Muscle of leg (tissue), 16 donors: Measurements from ENCODE around the gene SLC30A1. TPM values are rescaled to one million over a fixed set of nuclear protein-coding genes. Genes with fewer than 3 reads are reported as not detected.
"Not testable (repeated sequence)": the region's sequence is repeated elsewhere in the genome, so short reads cannot be mapped to it uniquely, and the experiment has no call there.

Experiments
- DNase-seq: peaks from one replicate; pipeline ENCODE4 v3.0.0; 2013
- H3K27ac ChIP-seq: one replicate; pipeline ENCODE4 v1.5.1; 2013; ENCODE audit warnings: mild to moderate bottlenecking, low read length, control low read depth
- H3K27me3 ChIP-seq: one replicate; pipeline ENCODE4 v1.6.1; 2013; ENCODE audit warnings: low read length; ENCODE audit not compliant: control insufficient read depth, insufficient read depth
- H3K36me3 ChIP-seq: one replicate; pipeline ENCODE4 v1.6.1; 2013; ENCODE audit warnings: low read length; ENCODE audit not compliant: control insufficient read depth, insufficient read depth
- H3K4me1 ChIP-seq: one replicate; pipeline ENCODE4 v1.6.1; 2013; ENCODE audit warnings: low read length; ENCODE audit not compliant: control insufficient read depth, insufficient read depth
- H3K4me3 ChIP-seq: one replicate; pipeline ENCODE4 v1.5.1; 2013; ENCODE audit warnings: low read length, control low read depth
- H3K9me3 ChIP-seq: replicated peaks from 2 replicates; pipeline ENCODE4 v1.6.1; 2013; ENCODE audit warnings: low read depth, low read length; ENCODE audit not compliant: control insufficient read depth
- WGBS: methylation state at CpG from one replicate; pipeline ENCODE4 v1.1.5; 2013; ENCODE audit warnings: missing lambda C conversion rate; ENCODE audit not compliant: insufficient coverage; 5-methylcytosine and 5-hydroxymethylcytosine counted together
- long read RNA-seq, 11 donors: transcript quantifications; one replicate each; lab custom pipeline, GENCODE V29; 2026
- polyA plus RNA-seq, 8 donors: library from polyadenylated mRNA; unstranded; fragments of 120-200 nt; gene quantifications; one replicate each; pipeline versions ENCODE4 v1.2.1 to v1.2.3, GENCODE V29; 2013; ENCODE audit warnings: inconsistent platforms in 1 of 8, low replicate concordance in 1 of 8; ENCODE audit not compliant: insufficient read length in 8 of 8, insufficient read depth in 1 of 8
- total RNA-seq: library from RNA; stranded (reverse); fragments of 120-200 nt; gene quantifications from one replicate; pipeline ENCODE4 v1.2.4, GENCODE V29; 2013

The SLC30A1 gene, protein sequence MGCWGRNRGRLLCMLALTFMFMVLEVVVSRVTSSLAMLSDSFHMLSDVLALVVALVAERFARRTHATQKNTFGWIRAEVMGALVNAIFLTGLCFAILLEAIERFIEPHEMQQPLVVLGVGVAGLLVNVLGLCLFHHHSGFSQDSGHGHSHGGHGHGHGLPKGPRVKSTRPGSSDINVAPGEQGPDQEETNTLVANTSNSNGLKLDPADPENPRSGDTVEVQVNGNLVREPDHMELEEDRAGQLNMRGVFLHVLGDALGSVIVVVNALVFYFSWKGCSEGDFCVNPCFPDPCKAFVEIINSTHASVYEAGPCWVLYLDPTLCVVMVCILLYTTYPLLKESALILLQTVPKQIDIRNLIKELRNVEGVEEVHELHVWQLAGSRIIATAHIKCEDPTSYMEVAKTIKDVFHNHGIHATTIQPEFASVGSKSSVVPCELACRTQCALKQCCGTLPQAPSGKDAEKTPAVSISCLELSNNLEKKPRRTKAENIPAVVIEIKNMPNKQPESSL
- 11.3 TPM for total RNA-seq
- 10 to 100 TPM in 7 of 8 donors, 1 to 10 TPM in 1; 9.4 to 15.3 (median 13.1) TPM for polyA plus RNA-seq
- long read RNA-seq, donor 1, full-length matches to known transcripts = 5 of 5 reads
- long read RNA-seq, donor 1, partial matches to known transcripts = 0 of 5 reads
- long read RNA-seq, donor 1, other reads (novel, unspliced or antisense) = 0 of 5 reads
- long read RNA-seq, donor 2, full-length matches to known transcripts = 1 of 1 reads
- long read RNA-seq, donor 2, partial matches to known transcripts = 0 of 1 reads
- long read RNA-seq, donor 2, other reads (novel, unspliced or antisense) = 0 of 1 reads
- long read RNA-seq, donor 3, full-length matches to known transcripts = 9 of 9 reads
- long read RNA-seq, donor 3, partial matches to known transcripts = 0 of 9 reads
- long read RNA-seq, donor 3, other reads (novel, unspliced or antisense) = 0 of 9 reads
- long read RNA-seq, donor 4, full-length matches to known transcripts = 7 of 7 reads
- long read RNA-seq, donor 4, partial matches to known transcripts = 0 of 7 reads
- long read RNA-seq, donor 4, other reads (novel, unspliced or antisense) = 0 of 7 reads
- long read RNA-seq, donor 5, full-length matches to known transcripts = 4 of 4 reads
- long read RNA-seq, donor 5, partial matches to known transcripts = 0 of 4 reads
- long read RNA-seq, donor 5, other reads (novel, unspliced or antisense) = 0 of 4 reads
- long read RNA-seq, donor 6, full-length matches to known transcripts = 9 of 9 reads
- long read RNA-seq, donor 6, partial matches to known transcripts = 0 of 9 reads
- long read RNA-seq, donor 6, other reads (novel, unspliced or antisense) = 0 of 9 reads
- long read RNA-seq, donor 7, full-length matches to known transcripts = 5 of 12 reads
- long read RNA-seq, donor 7, partial matches to known transcripts = 7 of 12 reads
- long read RNA-seq, donor 7, other reads (novel, unspliced or antisense) = 0 of 12 reads
- long read RNA-seq, donor 8, full-length matches to known transcripts = 3 of 3 reads
- long read RNA-seq, donor 8, partial matches to known transcripts = 0 of 3 reads
- long read RNA-seq, donor 8, other reads (novel, unspliced or antisense) = 0 of 3 reads
- long read RNA-seq, donor 9, full-length matches to known transcripts = 5 of 5 reads
- long read RNA-seq, donor 9, partial matches to known transcripts = 0 of 5 reads
- long read RNA-seq, donor 9, other reads (novel, unspliced or antisense) = 0 of 5 reads
- long read RNA-seq, donor 10, full-length matches to known transcripts = 7 of 7 reads
- long read RNA-seq, donor 10, partial matches to known transcripts = 0 of 7 reads
- long read RNA-seq, donor 10, other reads (novel, unspliced or antisense) = 0 of 7 reads
- long read RNA-seq, donor 11, full-length matches to known transcripts = 6 of 6 reads
- long read RNA-seq, donor 11, partial matches to known transcripts = 0 of 6 reads
- long read RNA-seq, donor 11, other reads (novel, unspliced or antisense) = 0 of 6 reads

DNA sequence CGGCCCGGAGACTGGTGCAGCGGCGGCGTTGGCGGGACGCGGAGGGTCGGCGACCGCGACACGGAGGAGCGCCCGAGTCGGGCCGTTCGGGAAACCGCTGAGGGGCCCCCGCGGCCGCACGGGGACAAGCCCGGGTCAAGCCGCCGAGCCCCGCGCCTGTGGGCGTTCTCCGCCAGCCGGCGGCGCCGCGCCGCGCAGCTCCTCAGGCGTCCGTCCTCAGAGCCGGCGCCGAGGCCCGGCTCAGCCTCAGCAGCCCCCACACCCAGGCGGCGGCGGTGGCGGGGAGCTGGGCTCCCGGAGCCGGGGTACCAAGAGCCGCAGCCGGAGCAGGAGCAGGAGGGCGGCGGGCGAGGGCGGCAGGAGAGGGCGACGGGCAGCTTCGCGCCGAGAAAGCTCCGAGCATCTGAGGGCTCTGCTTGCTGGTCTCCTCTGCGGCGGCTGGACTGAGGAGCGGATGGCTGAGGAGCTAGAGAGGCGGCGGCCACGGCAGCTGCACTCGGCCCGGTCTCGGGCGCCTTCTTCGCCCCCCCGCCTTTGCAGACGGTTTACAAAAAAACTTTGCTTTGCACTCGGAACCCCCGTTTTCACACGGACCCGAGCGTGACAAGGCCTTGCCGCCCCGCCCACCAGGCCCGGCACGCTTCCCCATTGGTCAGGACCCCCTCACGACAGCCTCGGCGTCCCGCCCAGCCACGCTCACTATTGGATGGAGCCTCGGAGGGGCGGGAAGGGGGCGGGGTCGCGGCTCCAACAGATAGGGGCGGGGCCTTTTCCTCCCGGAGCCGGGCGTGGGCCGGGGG, at the start of gene SLC30A1:
SLC30A1 (minus strand) TSS at position 522 of the 800 bp plus-strand sequence. CDS start 549 bp downstream, outside the sequence.
- peak within 1 kb of the TSS; percentile 90 for H3K27ac ChIP-seq
- DNase-seq = peak; percentile 99
- H3K4me1 ChIP-seq = peaks cover 7% of the 10 kb centered on the region
- H3K9me3 ChIP-seq = no peaks in the 10 kb centered on the region
- H3K4me3 ChIP-seq = peak within 1 kb of the TSS; percentile 96
- under 1% methylated on average over 96 of the region's 98 CpGs for WGBS
- peaks cover 4% of the 10 kb centered on the region for H3K36me3 ChIP-seq
- H3K27me3 ChIP-seq = no peaks in the 10 kb centered on the region

DNA sequence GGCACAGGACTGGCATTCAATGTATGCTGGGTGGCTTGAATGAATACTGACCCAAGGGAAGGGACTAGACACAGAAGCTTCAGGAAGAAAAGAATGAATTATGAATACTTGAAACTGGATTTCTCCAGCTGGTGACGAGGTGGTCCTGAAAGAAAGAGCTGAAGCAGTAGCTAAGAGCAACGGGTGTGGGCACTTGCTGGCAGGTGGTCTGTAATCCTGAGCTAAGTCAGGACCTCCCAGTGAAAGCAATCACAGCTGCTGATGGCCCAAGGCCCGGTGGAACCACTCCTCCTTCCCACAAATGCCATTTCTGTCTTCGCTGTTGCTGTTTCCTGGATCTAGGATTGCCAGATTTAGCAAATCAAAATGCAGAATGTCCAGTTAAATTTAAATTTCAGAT, 49.5 kb upstream of the SLC30A1 start:
- peaks cover 34% of the 10 kb centered on the region for H3K4me1 ChIP-seq
- peak; percentile 78 for DNase-seq
- H3K27me3 ChIP-seq = no peaks in the 10 kb centered on the region
- H3K27ac ChIP-seq = peak overlapping the region; percentile 84
- H3K36me3 ChIP-seq = no peaks in the 10 kb centered on the region
- WGBS = 13% methylated on average over 3 of the region's 4 CpGs
- H3K4me3 ChIP-seq = no peak overlapping the region
- H3K9me3 ChIP-seq = no peaks in the 10 kb centered on the region

DNA sequence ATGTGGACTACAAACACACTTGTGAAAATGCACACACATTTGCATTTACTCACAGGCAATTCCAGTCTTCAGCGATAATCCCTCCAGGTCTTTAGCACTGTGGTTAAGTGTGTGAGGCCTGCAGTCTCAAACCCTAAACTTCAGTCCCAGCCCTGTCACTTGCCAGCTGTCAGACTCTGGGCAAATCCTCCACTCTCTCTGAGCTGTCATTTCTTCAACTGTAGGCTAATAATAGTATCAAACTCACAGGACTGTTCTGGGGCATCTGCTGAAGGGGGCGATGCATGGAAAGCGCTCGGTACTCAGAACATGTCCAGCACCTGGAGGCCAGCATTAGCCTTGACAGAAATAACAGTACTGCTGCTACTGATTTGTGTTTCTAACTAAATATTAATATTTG, 48.3 kb upstream of the SLC30A1 start:
- no peak overlapping the region for H3K4me3 ChIP-seq
- H3K4me1 ChIP-seq = peaks cover 23% of the 10 kb centered on the region
- WGBS = no CpG with 5 or more reads among the region's 4 CpGs
- H3K9me3 ChIP-seq = no peaks in the 10 kb centered on the region
- H3K27me3 ChIP-seq = no peaks in the 10 kb centered on the region
- peak; percentile 52 for DNase-seq
- H3K36me3 ChIP-seq = no peaks in the 10 kb centered on the region
- peak overlapping the region; percentile 13 for H3K27ac ChIP-seq

DNA sequence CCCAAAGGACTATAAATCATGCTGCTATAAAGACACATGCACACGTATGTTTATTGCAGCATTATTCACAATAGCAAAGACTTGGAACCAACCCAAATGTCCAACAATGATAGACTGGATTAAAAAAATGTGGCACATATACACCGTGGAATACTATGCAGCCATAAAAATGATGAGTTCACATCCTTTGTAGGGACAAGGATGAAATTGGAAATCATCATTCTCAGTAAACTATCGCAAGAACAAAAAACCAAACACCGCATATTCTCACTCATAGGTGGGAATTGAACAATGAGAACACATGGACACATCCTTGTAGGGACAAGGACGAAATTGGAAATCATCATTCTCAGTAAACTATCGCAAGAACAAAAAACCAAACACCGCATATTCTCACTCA, 46.9 kb upstream of the SLC30A1 start:
- not testable (repeated sequence) for H3K4me3 ChIP-seq, H3K27me3 ChIP-seq, H3K36me3 ChIP-seq, H3K27ac ChIP-seq, DNase-seq, H3K9me3 ChIP-seq
- peaks cover 15% of the 10 kb centered on the region for H3K4me1 ChIP-seq
- no CpG with 5 or more reads among the region's 7 CpGs for WGBS

DNA sequence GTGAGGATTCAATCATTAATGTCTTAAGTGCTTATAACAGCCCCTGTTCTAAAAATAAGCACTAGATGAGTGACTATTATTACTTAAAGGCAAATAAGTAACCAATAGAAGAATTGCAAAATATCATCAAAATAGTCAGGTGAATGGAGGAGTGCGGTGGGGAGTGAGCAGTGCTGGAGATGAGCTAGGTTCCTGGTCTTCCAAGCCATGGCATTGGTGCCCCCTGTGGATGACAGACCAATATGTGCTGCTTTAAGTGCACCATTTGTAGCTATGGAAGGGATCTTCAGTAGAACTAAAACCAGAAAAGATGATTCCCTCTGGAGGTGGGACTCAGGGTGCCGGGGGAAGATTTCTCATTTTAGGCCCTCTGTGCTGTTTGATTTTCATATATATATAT, 46.1 kb upstream of the SLC30A1 start:
- no CpG with 5 or more reads among the region's 2 CpGs for WGBS
- peaks cover 9% of the 10 kb centered on the region for H3K4me1 ChIP-seq
- DNase-seq = peak; percentile 42
- no peaks in the 10 kb centered on the region for H3K27me3 ChIP-seq
- no peaks in the 10 kb centered on the region for H3K9me3 ChIP-seq
- H3K36me3 ChIP-seq = no peaks in the 10 kb centered on the region
- no peak overlapping the region for H3K27ac ChIP-seq
- no peak overlapping the region for H3K4me3 ChIP-seq

DNA sequence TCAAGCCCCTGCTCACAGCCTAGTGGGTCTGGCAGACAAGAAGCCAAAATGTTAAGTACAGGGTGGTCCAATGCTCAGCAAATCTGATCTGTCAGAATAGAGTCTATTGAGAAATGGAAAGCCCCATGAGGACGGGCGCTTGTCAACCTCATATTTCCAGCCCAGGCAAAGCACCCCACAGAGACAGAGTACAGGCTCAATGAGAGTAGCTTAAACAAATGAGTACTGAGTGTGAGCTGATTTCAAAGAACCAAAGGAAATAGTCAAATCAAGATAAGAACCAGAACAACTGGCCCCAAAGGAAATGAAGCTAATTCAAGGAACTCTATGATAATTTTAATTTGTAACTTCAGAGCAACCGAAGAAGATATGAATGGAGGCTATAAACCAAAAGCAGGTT, 44.6 kb upstream of the SLC30A1 start:
- WGBS = no CpG with 5 or more reads among the region's 3 CpGs
- H3K9me3 ChIP-seq = no peaks in the 10 kb centered on the region
- no peak overlapping the region for H3K27ac ChIP-seq
- no peak for DNase-seq
- H3K4me3 ChIP-seq = no peak overlapping the region
- peaks cover 4% of the 10 kb centered on the region for H3K4me1 ChIP-seq
- no peaks in the 10 kb centered on the region for H3K27me3 ChIP-seq
- H3K36me3 ChIP-seq = no peaks in the 10 kb centered on the region

DNA sequence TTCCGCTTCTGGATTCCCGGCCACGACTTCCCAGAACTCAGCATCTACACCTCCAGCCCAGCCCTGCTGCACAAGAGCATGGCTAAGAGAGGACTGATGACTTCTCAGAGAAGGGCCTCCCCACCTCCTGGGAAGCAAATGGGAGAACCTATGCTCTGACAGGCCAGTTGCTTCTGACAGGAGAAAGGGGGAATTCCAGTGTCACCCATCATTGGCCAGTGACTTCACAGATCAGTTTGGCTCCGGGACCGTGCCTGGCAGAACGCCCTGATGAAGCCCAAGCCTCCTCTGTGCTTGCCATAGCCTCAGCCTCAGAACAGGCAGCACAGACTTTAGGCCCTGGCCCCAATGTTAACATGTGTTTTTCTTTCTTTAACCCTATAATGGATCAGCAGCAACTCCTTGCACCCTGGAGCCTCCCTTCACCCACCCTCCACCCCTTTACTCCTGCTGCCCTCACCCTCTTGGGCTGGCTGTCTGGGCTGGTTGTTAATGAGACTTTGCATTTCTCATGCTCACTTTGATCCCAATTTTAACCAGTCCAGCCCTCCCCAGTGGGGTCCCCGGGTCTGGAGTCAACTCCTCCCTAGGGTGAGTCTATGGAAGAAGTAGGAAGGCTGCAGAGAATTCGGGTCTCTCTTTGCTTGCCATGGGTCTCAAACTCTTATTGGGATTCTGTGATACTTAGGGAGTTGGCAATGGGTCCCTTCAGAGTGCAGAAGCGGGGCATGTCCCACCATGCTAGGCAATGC, 42.7 kb upstream of the SLC30A1 start:
- no peak overlapping the region for H3K27ac ChIP-seq
- WGBS = 35% methylated on average over 3 of the region's 9 CpGs

DNA sequence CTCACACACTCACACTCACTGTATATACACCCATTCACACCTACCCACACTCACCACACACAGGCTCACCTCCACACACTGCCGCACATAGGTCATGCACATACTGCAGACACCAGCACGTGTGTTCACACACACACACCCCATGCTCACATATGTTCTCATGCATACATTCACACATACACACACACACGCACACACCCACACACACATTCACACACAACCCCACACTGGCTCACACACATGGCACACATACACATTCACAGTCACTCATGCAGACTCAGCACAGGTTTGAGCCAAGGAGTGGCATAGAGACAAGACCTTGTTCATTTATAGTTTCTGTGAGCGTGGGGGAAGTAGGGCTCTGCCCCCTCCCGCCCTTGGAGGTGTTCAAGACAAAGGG, 41.1 kb upstream of the SLC30A1 start:
- Histone ChIP-seq H3K4me1 (peaks cover 11% of the 10 kb centered on the region), H3K36me3 (no peaks in the 10 kb centered on the region), H3K27ac (no peak overlapping the region), H3K27me3 (no peaks in the 10 kb centered on the region), H3K9me3 (no peaks in the 10 kb centered on the region), H3K4me3 (no peak overlapping the region)
- DNase-seq = no peak
- WGBS = 89% methylated on average over 5 of the region's 5 CpGs

More for the DNA sequence above, 42.7 kb upstream of the SLC30A1 start:
- Histone ChIP-seq H3K36me3 (no peaks in the 10 kb centered on the region), H3K27me3 (no peaks in the 10 kb centered on the region), H3K4me1 (peaks cover 4% of the 10 kb centered on the region), H3K4me3 (no peak overlapping the region), H3K9me3 (no peaks in the 10 kb centered on the region)
- DNase-seq = no peak
